Kidney (tissue), 14 donors: ENCODE results near the gene PXT1. TPM values are rescaled to one million over a fixed set of nuclear protein-coding genes. Genes with fewer than 3 reads are reported as not detected.

Experiments used
- DNase-seq, 5 donors: peaks; one replicate each; pipeline ENCODE4 v3.0.0-alpha.2; 2013 to 2020
- FAIRE-seq: peaks from 2 replicates; lab custom pipeline; 2012; peaks lifted over from hg19 to GRCh38; lab: Jason Lieb, UNC
- H3K27ac ChIP-seq, 2 donors: one replicate each; pipeline ENCODE4 v1.7.0; 2013; ENCODE audit warnings: low read depth in 2 of 2, low read length in 2 of 2, inconsistent platforms in 1 of 2
- H3K27me3 ChIP-seq: one replicate; pipeline ENCODE4 v1.7.1; 2013; ENCODE audit warnings: low read length, inconsistent platforms; ENCODE audit not compliant: control insufficient read depth, insufficient read depth
- H3K36me3 ChIP-seq, 3 donors: one replicate each; pipeline versions ENCODE4 v1.7.0 to v1.7.1; 2013; ENCODE audit warnings: low read length in 3 of 3, control low read depth in 1 of 3, inconsistent platforms in 1 of 3; ENCODE audit not compliant: insufficient read depth in 3 of 3, control insufficient read depth in 2 of 3
- H3K4me1 ChIP-seq, 3 donors: one replicate each; pipeline versions ENCODE4 v1.7.0 to v1.7.1; 2013; ENCODE audit warnings: low read length in 3 of 3, inconsistent platforms in 1 of 3, low read depth in 1 of 3; ENCODE audit not compliant: control insufficient read depth in 2 of 3, insufficient read depth in 2 of 3
- H3K4me3 ChIP-seq, 3 donors: one replicate each; pipeline versions ENCODE4 v1.7.0 to v1.8.1; 2013; ENCODE audit warnings: low read length in 3 of 3, control low read depth in 1 of 3, inconsistent platforms in 1 of 3
- H3K9ac ChIP-seq, 3 donors: one replicate each; pipeline versions ENCODE4 v1.7.0 to v1.7.1; 2013; ENCODE audit warnings: low read length in 3 of 3, control low read depth in 1 of 3, inconsistent platforms in 1 of 3
- H3K9me3 ChIP-seq, 3 donors: one replicate each; pipeline versions ENCODE4 v1.7.0 to v1.7.1; 2013; ENCODE audit warnings: low read length in 3 of 3, control low read depth in 1 of 3, inconsistent platforms in 1 of 3; ENCODE audit not compliant: control insufficient read depth in 2 of 3, insufficient read depth in 1 of 3
- intact Hi-C: fragments of 100-400 bp; cut with DNase I; formaldehyde crosslinking; loops from one replicate; pipeline ENCODE4 v1.11.1; 2022
- polyA plus RNA-seq: library from polyadenylated mRNA; stranded (reverse); fragments of 350-450 nt; fragmentation: Illumina TruSeq; extraction: RNeasy Lipid Tissue Mini Kit (QIAGEN cat#74804); gene quantifications from one replicate; pipeline ENCODE4 v1.2.3, GENCODE V29; 2014; ENCODE audit warnings: low read depth, low replicate concordance; ENCODE audit not compliant: insufficient read depth
- total RNA-seq: library from RNA; stranded (reverse); fragmentation: NEBNext Ultra II Directional; extraction: Animal tissue kit (Norgen Biotek cat#: 25700); gene quantifications from one replicate; pipeline ENCODE4 v1.2.1, GENCODE V29; 2021
- TF ChIP-seq, protein P1 (sequence below): IDR thresholded peaks from 3 replicates; pipeline ENCODE4 v1.5.1; 2012; ENCODE audit warnings: mild to moderate bottlenecking, moderate library complexity, borderline replicate concordance; ENCODE audit not compliant: insufficient read depth; ENCODE audit errors: extremely low read depth
- donor health status: control.
- donor health status: control.
- donor health status: control.
- donor health status: control.
- donor health status: control.
- donor health status: DM: yes; HTN: yes; CAD: no.
- donor health status: Normal renal cell carcinoma (clear cell type).

Gene PXT1
- total and polyA plus RNA-seq, 2 donors from 2014 or later = 0.13 TPM; not detected in 1

DNA sequence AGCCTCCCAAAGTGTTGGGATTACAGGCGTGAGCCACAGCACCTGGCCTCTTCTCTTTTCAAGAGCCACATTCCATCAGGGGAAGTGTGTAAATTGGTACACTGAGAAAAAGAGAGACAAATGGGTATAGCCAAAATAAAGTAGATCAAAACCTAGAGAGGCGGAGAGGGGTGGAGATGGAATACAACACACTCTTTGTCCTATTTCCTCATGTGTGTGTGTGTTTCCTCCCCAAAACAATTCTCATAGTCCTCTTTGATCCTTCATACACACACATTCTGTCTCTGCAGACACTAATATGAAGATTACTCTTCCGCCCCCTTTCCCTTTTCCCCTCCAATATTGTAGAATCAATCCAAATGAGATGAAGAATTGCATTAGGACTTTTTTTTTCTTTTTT, 16.0 kb downstream of the PXT1 start:
- H3K27ac ChIP-seq = no peak overlapping the region
- no peaks in the 10 kb centered on the region for H3K36me3 ChIP-seq
- intact Hi-C loops = no loop called here
- peaks cover 0 to 3% (median 2%) of the 10 kb centered on the region in 3 donors for H3K4me1 ChIP-seq
- FAIRE-seq (no peak), DNase-seq (no peak)
- H3K27me3 ChIP-seq = no peaks in the 10 kb centered on the region
- H3K9ac ChIP-seq = no peak overlapping the region
- no peaks in the 10 kb centered on the region for H3K9me3 ChIP-seq
- TF ChIP-seq, protein P1, sequence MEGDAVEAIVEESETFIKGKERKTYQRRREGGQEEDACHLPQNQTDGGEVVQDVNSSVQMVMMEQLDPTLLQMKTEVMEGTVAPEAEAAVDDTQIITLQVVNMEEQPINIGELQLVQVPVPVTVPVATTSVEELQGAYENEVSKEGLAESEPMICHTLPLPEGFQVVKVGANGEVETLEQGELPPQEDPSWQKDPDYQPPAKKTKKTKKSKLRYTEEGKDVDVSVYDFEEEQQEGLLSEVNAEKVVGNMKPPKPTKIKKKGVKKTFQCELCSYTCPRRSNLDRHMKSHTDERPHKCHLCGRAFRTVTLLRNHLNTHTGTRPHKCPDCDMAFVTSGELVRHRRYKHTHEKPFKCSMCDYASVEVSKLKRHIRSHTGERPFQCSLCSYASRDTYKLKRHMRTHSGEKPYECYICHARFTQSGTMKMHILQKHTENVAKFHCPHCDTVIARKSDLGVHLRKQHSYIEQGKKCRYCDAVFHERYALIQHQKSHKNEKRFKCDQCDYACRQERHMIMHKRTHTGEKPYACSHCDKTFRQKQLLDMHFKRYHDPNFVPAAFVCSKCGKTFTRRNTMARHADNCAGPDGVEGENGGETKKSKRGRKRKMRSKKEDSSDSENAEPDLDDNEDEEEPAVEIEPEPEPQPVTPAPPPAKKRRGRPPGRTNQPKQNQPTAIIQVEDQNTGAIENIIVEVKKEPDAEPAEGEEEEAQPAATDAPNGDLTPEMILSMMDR = no peak
- H3K4me3 ChIP-seq = no peak overlapping the region

- TF ChIP-seq, protein P1 = peak; percentile 76
- FAIRE-seq = peak; percentile 96
Observed at GRCh38 chr6:36423101-36423824, 19.4 kb downstream of the PXT1 start.

GRCh38 chr6:36422714-36423100, 19.9 kb downstream of the PXT1 start:
- Histone ChIP-seq H3K27me3 (no peaks in the 10 kb centered on the region), H3K27ac (peak overlapping the region in 1 of 2 donors; percentile 72), H3K4me3 (peak overlapping the region; percentile 67 to 94 (median 76)), H3K36me3 (no peaks in the 10 kb centered on the region), H3K9me3 (no peaks in the 10 kb centered on the region), H3K4me1 (peaks cover 0 to 3% (median 2%) of the 10 kb centered on the region in 3 donors), H3K9ac (peak overlapping the region; percentile 26 to 84 (median 30))
- DNase-seq (no peak), FAIRE-seq (no peak)
- intact Hi-C loops = no loop called here
- TF ChIP-seq, protein P1 = no peak

More at GRCh38 chr6:36423101-36423824, 19.4 kb downstream of the PXT1 start:
- Histone ChIP-seq H3K9me3 (no peaks in the 10 kb centered on the region), H3K4me1 (peaks cover 0 to 3% (median 2%) of the 10 kb centered on the region in 3 donors), H3K9ac (peak overlapping the region; percentile 56 to 94 (median 90)), H3K27me3 (no peaks in the 10 kb centered on the region), H3K27ac (peak overlapping the region; percentile 52 to 72), H3K4me3 (peak overlapping the region; percentile 75 to 94 (median 76)), H3K36me3 (no peaks in the 10 kb centered on the region)
- intact Hi-C loops = no loop called here
- DNase-seq = peak; percentile 99 to 100 (median 99)
